ENCODE results near the gene ASF1A. TPM values are rescaled to one million over a fixed set of nuclear protein-coding genes. Genes with fewer than 3 reads are reported as not detected.

The ASF1A gene
- total RNA-seq, 1 experiment from 2014 or later, result 34.4 TPM

DNA sequence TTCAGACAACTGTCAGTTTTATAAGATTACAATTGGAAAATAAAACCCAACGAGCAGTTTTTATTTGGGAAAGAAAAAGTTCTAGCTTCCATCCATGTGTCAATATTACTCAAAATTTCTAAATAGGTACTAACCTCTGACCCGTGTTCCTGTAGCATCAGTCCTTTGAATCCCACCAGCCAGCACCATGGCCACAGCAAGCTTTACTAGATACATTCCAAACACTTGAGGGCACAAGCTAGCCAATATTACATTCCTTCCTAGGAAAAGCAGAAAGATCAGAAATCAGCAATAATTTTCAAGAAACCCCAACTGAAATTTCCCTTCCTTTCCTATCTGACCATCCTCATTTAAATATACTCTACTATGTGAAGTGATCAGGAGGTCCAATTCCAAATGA, 19.2 kb downstream of the ASF1A start:
- H3K79me1 ChIP-seq (ENCODE audit: insufficient read depth, low read depth, low read length, poor library complexity, severe bottlenecking), result no peaks in the 10 kb centered on the region
- Mint-ChIP-seq H3K4me1 (no peaks in the 10 kb centered on the region), H3K36me3 (ENCODE audit: insufficient read depth in 1 of 3, low read depth in 3 of 3) (peaks cover 7 to 54% (median 54%) of the 10 kb centered on the region in 3 experiments; a peak in 5 of 7 replicates), H3K27ac (no peak overlapping the region), H3K4me3 (no peak overlapping the region), H3K9me3 (no peaks in the 10 kb centered on the region), H3K27me3 (ENCODE audit: low read depth) (no peaks in the 10 kb centered on the region)
- no peaks in the 10 kb centered on the region for H3K79me2 ChIP-seq (ENCODE audit: insufficient read depth, low read length)
- no peak overlapping the region for H3T11ph ChIP-seq (ENCODE audit: low read length)
- H4K5ac ChIP-seq (ENCODE audit: insufficient read length, low read depth, low read length), result no peak overlapping the region
- no peaks in the 10 kb centered on the region for H3K4me1 ChIP-seq (ENCODE audit: insufficient read depth, low read length)
- H2BK15ac ChIP-seq (ENCODE audit: low read depth, low read length), result no peak overlapping the region
- H2AK5ac ChIP-seq (ENCODE audit: insufficient read length, low read length), result no peak overlapping the region
- no peak overlapping the region for H4K91ac ChIP-seq (ENCODE audit: insufficient read length, low read depth, low read length)
- no peak overlapping the region for H2AFZ ChIP-seq (ENCODE audit: low read length)
- WGBS (ENCODE audit: extremely low coverage, insufficient read length, low lambda C conversion rate), result no CpG with 5 or more reads among the region's 2 CpGs
- no peaks in the 10 kb centered on the region for H4K20me1 ChIP-seq (ENCODE audit: control insufficient read depth, insufficient read depth, insufficient read length)
- no peak for DNase-seq
- no peak overlapping the region for H2BK120ac ChIP-seq (ENCODE audit: low read depth, low read length, poor library complexity, severe bottlenecking)
- no peak overlapping the region for H4K8ac ChIP-seq (replicated peaks; ENCODE audit: insufficient read length, low read depth, low read length)
- no peak overlapping the region for H3K4me2 ChIP-seq (ENCODE audit: insufficient read depth, insufficient read length, low read length)
- no peaks in the 10 kb centered on the region for H3K27me3 ChIP-seq (ENCODE audit: insufficient read depth, low read length)
- no peaks in the 10 kb centered on the region for H3K23me2 ChIP-seq (ENCODE audit: insufficient read length, low read depth, low read length, poor library complexity, severe bottlenecking)
- H3K18ac ChIP-seq (ENCODE audit: insufficient read length, low read depth, low read length), result no peak overlapping the region
- H3K9me3 ChIP-seq (ENCODE audit: control insufficient read depth, low read depth, low read length), result no peaks in the 10 kb centered on the region
- no peak overlapping the region for H3K23ac ChIP-seq (ENCODE audit: insufficient read length, low read depth, low read length)
- no peak overlapping the region for H3K4ac ChIP-seq (ENCODE audit: low read depth, low read length)
- H2BK20ac ChIP-seq (ENCODE audit: low read depth, low read length, poor library complexity, severe bottlenecking), result no peak overlapping the region
- no peak overlapping the region for H3K14ac ChIP-seq (ENCODE audit: insufficient read depth, low read length)
- no peak overlapping the region for H3K27ac ChIP-seq (ENCODE audit: insufficient read length, low read depth, low read length)
- H2BK12ac ChIP-seq (ENCODE audit: insufficient read length, low read depth, low read length), result no peak overlapping the region
- H2BK5ac ChIP-seq (ENCODE audit: insufficient read length, low read length), result no peak overlapping the region
- no peak for TF ChIP-seq CTCF (conservative IDR thresholded peaks at IDR 0.05)
- no peak overlapping the region for H3K56ac ChIP-seq (ENCODE audit: insufficient read length, low read depth, low read length)
- no peak overlapping the region for H3K9ac ChIP-seq (ENCODE audit: extremely low read depth, insufficient read length, low read length)
